Measurements from ENCODE around the gene NUFIP1. TPM values are rescaled to one million over a fixed set of nuclear protein-coding genes. Genes with fewer than 3 reads are reported as not detected.

Gene NUFIP1
- total RNA-seq, 4 donors from 2014 or later: 0.37 to 3.6 (median 1.7) TPM

- no peak for TF ChIP-seq CTCF (IDR thresholded peaks at IDR 0.05)
- in situ Hi-C loops (cut with MboI; ENCODE audit: low pct_ligation_motif_present in 1 of 4, low pct_unique_long_range_greater_than_20kb in 1 of 4, low sequenced_read_pairs in 3 of 4) (no loop called here), intact Hi-C loops (cut with DNase I; ENCODE audit: low total_unique reads) (no loop called here)
- 97 to 100% methylated on average over 1 of the region's 1 CpG for WGBS, 2 donors (ENCODE audit: low coverage in 1 of 2)
- H3K36me3 ChIP-seq: peaks cover 0 to 25% (median 2%) of the 10 kb centered on the region in 4 donors
- H3K27me3 ChIP-seq: no peaks in the 10 kb centered on the region
- H3K27ac ChIP-seq: no peak overlapping the region
- no peak overlapping the region for H3K4me3 ChIP-seq
- no peaks in the 10 kb centered on the region for H3K9me3 ChIP-seq
- peaks cover 0 to 15% (median 6%) of the 10 kb centered on the region in 4 donors for H3K4me1 ChIP-seq
- DNase-seq: no peak
Measured at GRCh38 chr13:45007823-45008222, 18.6 kb upstream of the NUFIP1 start.

GRCh38 chr13:45007225-45007624 is 18.0 kb upstream of the NUFIP1 start:
- in situ Hi-C loops (cut with MboI; ENCODE audit: low pct_ligation_motif_present in 1 of 4, low pct_unique_long_range_greater_than_20kb in 1 of 4, low sequenced_read_pairs in 3 of 4): no loop called here
- TF ChIP-seq POLR2A (IDR thresholded peaks at IDR 0.05) (no peak), CTCF (IDR thresholded peaks at IDR 0.05) (no peak), POLR2AphosphoS5 (IDR thresholded peaks at IDR 0.05) (no peak), EP300 (IDR thresholded peaks at IDR 0.05; ENCODE audit: low read depth) (no peak)
- no peak overlapping the region for H3K4me3 ChIP-seq
- H3K9me3 ChIP-seq: no peaks in the 10 kb centered on the region
- intact Hi-C loops (cut with DNase I; ENCODE audit: low total_unique reads): no loop called here
- H3K4me1 ChIP-seq: peaks cover 0 to 15% (median 6%) of the 10 kb centered on the region in 4 donors
- H3K27me3 ChIP-seq: no peaks in the 10 kb centered on the region
- H3K36me3 ChIP-seq: peaks cover 0 to 25% (median 5%) of the 10 kb centered on the region in 4 donors
- DNase-seq: no peak
- no peak overlapping the region for H3K27ac ChIP-seq

- Histone ChIP-seq H3K27ac (no peak overlapping the region), H3K27me3 (no peaks in the 10 kb centered on the region), H3K4me3 (no peak overlapping the region), H3K36me3 (peaks cover 0 to 13% (median 5%) of the 10 kb centered on the region in 4 donors), H3K9me3 (no peaks in the 10 kb centered on the region), H3K4me1 (peaks cover 0 to 15% (median 6%) of the 10 kb centered on the region in 4 donors)
- WGBS, 2 donors (ENCODE audit: low coverage in 1 of 2): 93 to 100% methylated on average over 1 to 2 of the region's 2 CpGs
- no peak for TF ChIP-seq CTCF (IDR thresholded peaks at IDR 0.05)
- no peak for TF ChIP-seq POLR2A (IDR thresholded peaks at IDR 0.05)
- intact Hi-C loops (cut with DNase I; ENCODE audit: low total_unique reads) (no loop called here), in situ Hi-C loops (cut with MboI; ENCODE audit: low pct_ligation_motif_present in 1 of 4, low pct_unique_long_range_greater_than_20kb in 1 of 4, low sequenced_read_pairs in 3 of 4) (no loop called here)
- DNase-seq: no peak
Measured at GRCh38 chr13:45004096-45004495, 14.8 kb upstream of the NUFIP1 start.

GRCh38 chr13:45003417-45003816 is 14.1 kb upstream of the NUFIP1 start:
- Histone ChIP-seq H3K27me3 (no peaks in the 10 kb centered on the region), H3K4me3 (no peak overlapping the region), H3K4me1 (peaks cover 0 to 15% (median 6%) of the 10 kb centered on the region in 4 donors), H3K36me3 (peaks cover 0 to 13% (median 5%) of the 10 kb centered on the region in 4 donors), H3K27ac (no peak overlapping the region), H3K9me3 (no peaks in the 10 kb centered on the region)
- TF ChIP-seq POLR2AphosphoS5 (IDR thresholded peaks at IDR 0.05) (no peak), EP300 (IDR thresholded peaks at IDR 0.05; ENCODE audit: low read depth) (no peak), POLR2A (IDR thresholded peaks at IDR 0.05) (no peak), CTCF (IDR thresholded peaks at IDR 0.05) (no peak)
- DNase-seq: no peak
- in situ Hi-C loops (cut with MboI; ENCODE audit: low pct_ligation_motif_present in 1 of 4, low pct_unique_long_range_greater_than_20kb in 1 of 4, low sequenced_read_pairs in 3 of 4): no loop called here
- intact Hi-C loops (cut with DNase I; ENCODE audit: low total_unique reads): no loop called here

Measured in transverse colon (tissue), 4 donors.